IMR-90 (cell line): ENCODE measurements around the gene CCDC180. TPM values are rescaled to one million over a fixed set of nuclear protein-coding genes. Genes with fewer than 3 reads are reported as not detected.
A peak's percentile ranks its signal among the peaks of the same experiment; 100 is the strongest.

Source experiments
- ATAC-seq: fragments of 200-7000 bp; cut with Tn5 transposase; 2 replicates; pipeline ENCODE4 v1.9.1; 2020; ENCODE audit warnings: low read depth, mild to moderate bottlenecking, moderate library complexity
- BruUV-seq: library from RNA; stranded (reverse); fragments of 400-500 nt; replicated peaks from 2 replicates; lab custom pipeline; 2021; lab: Mats Ljungman, UMichigan
- CTCF ChIA-PET: fragments of 300-600 bp; formaldehyde crosslinking; extraction: SDS; loops from one replicate; lab custom pipeline; 2021; ENCODE audit warnings: antibody characterized with exemption; lab: Yijun Ruan, JAX
- POLR2A ChIA-PET: fragments of 300-600 bp; sonication (Branson Sonifier 250); formaldehyde crosslinking; loops from one replicate; lab custom pipeline; 2022; ENCODE audit warnings: antibody characterized with exemption; ENCODE audit not compliant: unreplicated experiment; lab: Charles Lee
- DNase-seq: peaks from one replicate; pipeline ENCODE4 v3.0.0; 2013
- H2AFZ ChIP-seq: replicated peaks from 2 replicates; pipeline ENCODE3; 2013; ENCODE audit warnings: low read length, mild to moderate bottlenecking; ENCODE audit not compliant: poor library complexity
- H2AK5ac ChIP-seq: 2 replicates; pipeline ENCODE4 v1.6.1; 2013; ENCODE audit warnings: low read depth, low read length, inconsistent platforms
- H2AK9ac ChIP-seq: replicated peaks from 2 replicates; pipeline ENCODE3; 2013; ENCODE audit warnings: mild to moderate bottlenecking, low read depth, low read length, moderate library complexity; ENCODE audit not compliant: poor library complexity
- H2BK120ac ChIP-seq: 2 replicates; pipeline ENCODE4 v1.6.1; 2013; ENCODE audit warnings: low read depth, low read length, inconsistent platforms
- H2BK15ac ChIP-seq: 3 replicates; pipeline ENCODE4 v1.6.1; 2013; ENCODE audit warnings: low read depth, low read length, inconsistent platforms
- H2BK20ac ChIP-seq: 2 replicates; pipeline ENCODE4 v1.6.1; 2013; ENCODE audit warnings: low read depth, mild to moderate bottlenecking, inconsistent platforms, low read length, moderate library complexity
- H2BK5ac ChIP-seq: 2 replicates; pipeline ENCODE4 v1.6.1; 2013; ENCODE audit warnings: mild to moderate bottlenecking, low read depth, low read length, inconsistent platforms; ENCODE audit not compliant: poor library complexity, severe bottlenecking
- H3K14ac ChIP-seq: replicated peaks from 2 replicates; pipeline ENCODE4 v1.6.1; 2013; ENCODE audit warnings: low read depth, low read length, inconsistent platforms
- H3K18ac ChIP-seq: 2 replicates; pipeline ENCODE4 v1.6.1; 2013; ENCODE audit warnings: low read depth, low read length, control low read depth
- H3K23ac ChIP-seq: 2 replicates; pipeline ENCODE4 v1.6.1; 2013; ENCODE audit warnings: low read depth, low read length, inconsistent platforms
- H3K27ac ChIP-seq: 2 replicates; pipeline ENCODE4 v1.5.1; 2013; ENCODE audit warnings: mild to moderate bottlenecking, control low read depth, low read length; ENCODE audit not compliant: insufficient read depth
- H3K27me3 ChIP-seq: 2 replicates; pipeline ENCODE4 v1.6.1; 2013; ENCODE audit warnings: low read length; ENCODE audit not compliant: control insufficient read depth, insufficient read depth
- H3K36me3 ChIP-seq: 2 replicates; pipeline ENCODE4 v1.6.1; 2013; ENCODE audit warnings: low read length, mixed read lengths; ENCODE audit not compliant: control insufficient read depth, insufficient read depth
- H3K4ac ChIP-seq: 2 replicates; pipeline ENCODE4 v1.6.1; 2013; ENCODE audit warnings: low read depth, low read length, inconsistent platforms
- H3K4me1 ChIP-seq: 2 replicates; pipeline ENCODE4 v1.6.1; 2013; ENCODE audit warnings: low read length, mixed read lengths; ENCODE audit not compliant: control insufficient read depth, insufficient read depth
- H3K4me2 ChIP-seq: 2 replicates; pipeline ENCODE4 v1.6.1; 2013; ENCODE audit warnings: low read depth, mild to moderate bottlenecking, control low read depth, low read length, moderate library complexity
- H3K4me3 ChIP-seq: 2 replicates; pipeline ENCODE4 v1.5.1; 2013; ENCODE audit warnings: low read depth, mild to moderate bottlenecking, control low read depth, low read length, moderate library complexity; ENCODE audit not compliant: insufficient read depth
- H3K56ac ChIP-seq: 2 replicates; pipeline ENCODE4 v1.6.1; 2013; ENCODE audit warnings: low read length, inconsistent platforms; ENCODE audit not compliant: insufficient read depth; ENCODE audit errors: extremely low read depth
- H3K79me1 ChIP-seq, 2 experiments: 2 replicates each; pipeline ENCODE4 v1.6.1; 2013; ENCODE audit warnings: low read length in 2 of 2, inconsistent platforms in 1 of 2, low read depth in 1 of 2
- H3K9ac ChIP-seq: 2 replicates; pipeline ENCODE4 v1.6.1; 2013; ENCODE audit warnings: low read depth, low read length, control low read depth
- H3K9me1 ChIP-seq: 2 replicates; pipeline ENCODE4 v1.6.1; 2013; ENCODE audit warnings: low read length, inconsistent platforms; ENCODE audit not compliant: insufficient read depth
- H3K9me3 ChIP-seq: 2 replicates; pipeline ENCODE4 v1.6.1; 2013; ENCODE audit warnings: low read length; ENCODE audit not compliant: control insufficient read depth, insufficient read depth
- H4K20me1 ChIP-seq: 2 replicates; pipeline ENCODE4 v1.6.1; 2013; ENCODE audit warnings: low read length, inconsistent platforms; ENCODE audit not compliant: insufficient read depth
- H4K5ac ChIP-seq: 2 replicates; pipeline ENCODE4 v1.6.1; 2013; ENCODE audit warnings: mild to moderate bottlenecking, low read depth, low read length, control low read depth
- H4K8ac ChIP-seq, 2 experiments: 2 replicates each; pipeline ENCODE4 v1.6.1; 2013; ENCODE audit warnings: low read depth in 2 of 2, low read length in 2 of 2, control low read depth in 1 of 2, inconsistent platforms in 1 of 2
- H4K91ac ChIP-seq: 2 replicates; pipeline ENCODE4 v1.6.1; 2013; ENCODE audit warnings: low read depth, low read length, inconsistent platforms; ENCODE audit not compliant: insufficient read depth
- NFE2L2 ChIP-seq: fragments of 150-350 bp; IDR thresholded peaks from 2 replicates; pipeline ENCODE4 v1.6.1; 2016; ENCODE audit warnings: low read depth, mild to moderate bottlenecking, low read length
- RCOR1 ChIP-seq: IDR thresholded peaks from 2 replicates; pipeline ENCODE4 v1.6.1; 2012; ENCODE audit warnings: mild to moderate bottlenecking, low read length, improper control_type of control experiment; ENCODE audit not compliant: insufficient replicate concordance
- WGBS, 2 experiments: methylation state at CpG; one replicate each; pipeline versions ENCODE4 v1.1.5 to v1.1.7; 2013; ENCODE audit warnings: missing lambda C conversion rate in 2 of 2; ENCODE audit not compliant: insufficient read length in 1 of 2; ENCODE audit errors: extremely low coverage in 2 of 2; 5-methylcytosine and 5-hydroxymethylcytosine counted together
- dilution Hi-C: fragments of 300-500 bp; cut with HindIII; formaldehyde crosslinking; loops from one replicate; pipeline ENCODE4 v1.14.3; 2018; ENCODE audit warnings: low sequenced_read_pairs; ENCODE audit not compliant: unreplicated experiment
- in situ Hi-C: fragments of 300-500 bp; cut with MboI; formaldehyde crosslinking; loops from 3 replicates; pipeline ENCODE4 v1.14.3; 2019; ENCODE audit warnings: low sequenced_read_pairs, inconsistent platforms, mixed read lengths
- intact Hi-C: fragments of 100-400 bp; cut with micrococcal nuclease; formaldehyde crosslinking; loops from 2 replicates; pipeline ENCODE4 v1.10.0; 2022
- polyA plus RNA-seq, 3 experiments: library from polyadenylated mRNA; depleted of rRNA; stranded (reverse); fragments of >200 nt; gene quantifications; 2 replicates each; pipeline ENCODE4 v1.2.3, GENCODE V29; 2012; ENCODE audit warnings: low replicate concordance in 1 of 3
- total RNA-seq: library from RNA; depleted of rRNA; stranded (reverse); fragments of >200 nt; gene quantifications from 2 replicates; pipeline ENCODE4 v1.2.3, GENCODE V29; 2012

Gene CCDC180
- total and polyA plus RNA-seq, 2 of the 4 experiments (the other 2 are of a cell fraction) = 0.24 to 0.90 TPM

- Histone ChIP-seq H3K9me1 (no peaks in the 10 kb centered on the region), H2BK20ac (no peak overlapping the region), H2BK120ac (no peak overlapping the region), H4K5ac (no peak overlapping the region), H3K4me2 (no peak overlapping the region), H2BK15ac (no peak overlapping the region), H2BK5ac (no peak overlapping the region), H3K4me1 (no peaks in the 10 kb centered on the region), H3K14ac (no peak overlapping the region), H3K27me3 (no peaks in the 10 kb centered on the region), H3K27ac (no peak overlapping the region), H3K9ac (no peak overlapping the region), H2AK9ac (no peak overlapping the region), H3K23ac (no peak overlapping the region), H3K56ac (no peak overlapping the region), H3K18ac (no peak overlapping the region), H3K36me3 (no peaks in the 10 kb centered on the region), H2AK5ac (no peak overlapping the region), H4K91ac (no peak overlapping the region), H4K20me1 (no peaks in the 10 kb centered on the region), H3K4me3 (no peak overlapping the region), H3K4ac (no peak overlapping the region), H2AFZ (no peak overlapping the region), H4K8ac (no peak overlapping the region), H3K79me1 (no peaks in the 10 kb centered on the region), H3K9me3 (no peaks in the 10 kb centered on the region)
- in situ Hi-C loops (no loop called here), dilution Hi-C loops (no loop called here), intact Hi-C loops (no loop called here)
- WGBS, 2 experiments = no CpG with 5 or more reads among the region's 3 CpGs
- 0 out of 2 replicates have a peak, but pooled peaks have one; percentile 45 for TF ChIP-seq NFE2L2
- no peak for TF ChIP-seq RCOR1
- no peak for DNase-seq
- ChIA-PET CTCF (no interaction called here), POLR2A (no interaction called here)
- no TSS peak for BruUV-seq
- no peak for ATAC-seq
Measured at GRCh38 chr9:97301974-97302373, 5.5 kb upstream of the CCDC180 start.
